ENCODE data around the gene TOP3A.

Gene TOP3A

GRCh38 chr17:18246109-18246725 is 68.6 kb downstream of the TOP3A start:
- Mint-ChIP-seq H3K27me3 (no peaks in the 10 kb centered on the region), H3K36me3 (ENCODE audit: low read depth) (peaks cover 23% of the 10 kb centered on the region), H3K9me3 (no peaks in the 10 kb centered on the region), H3K4me1 (ENCODE audit: low read depth) (no peaks in the 10 kb centered on the region), H3K27ac (no peak overlapping the region), H3K4me3 (no peak overlapping the region)

- Mint-ChIP-seq H3K9me3 (no peaks in the 10 kb centered on the region), H3K4me1 (ENCODE audit: low read depth) (no peaks in the 10 kb centered on the region), H3K36me3 (ENCODE audit: low read depth) (peaks cover 16% of the 10 kb centered on the region), H3K27ac (no peak overlapping the region), H3K27me3 (no peaks in the 10 kb centered on the region), H3K4me3 (no peak overlapping the region)
Measured at GRCh38 chr17:18245038-18245776, 69.6 kb downstream of the TOP3A start.

DNA sequence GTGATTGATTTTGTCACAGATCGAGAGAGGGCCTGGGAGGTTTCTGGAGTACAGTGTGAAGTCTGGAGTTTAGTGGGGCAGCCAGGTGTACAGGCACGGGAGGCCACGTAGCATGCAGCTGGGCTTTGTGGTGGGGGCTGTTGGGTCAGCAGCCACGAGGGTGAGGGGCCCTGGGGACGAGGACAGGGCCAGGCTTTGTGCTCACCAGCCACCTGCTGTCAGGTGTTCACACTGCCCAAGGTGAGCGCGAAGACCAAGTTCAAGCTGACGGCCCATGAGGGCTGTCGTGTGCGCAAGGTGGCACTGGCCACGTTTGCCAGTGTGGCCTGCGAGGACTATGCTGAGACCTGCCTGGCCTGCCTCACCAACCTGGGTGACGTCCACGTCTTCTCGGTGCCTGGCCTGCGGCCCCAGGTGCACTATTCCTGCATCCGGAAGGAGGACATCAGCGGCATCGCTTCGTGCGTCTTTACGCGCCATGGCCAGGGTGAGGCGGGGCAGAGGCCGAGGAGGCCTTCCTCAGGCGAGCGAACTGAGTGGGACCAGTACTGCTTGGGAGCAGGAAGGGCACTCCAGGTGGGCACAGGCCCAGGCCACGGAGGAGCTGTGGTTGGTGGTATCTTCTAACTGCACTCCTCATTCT is 73.4 kb downstream of the TOP3A start:
- H3K27ac Mint-ChIP-seq, result no peak overlapping the region
- no peaks in the 10 kb centered on the region for H3K4me1 Mint-ChIP-seq (ENCODE audit: low read depth)
- H3K4me3 Mint-ChIP-seq, result no peak overlapping the region
- no peaks in the 10 kb centered on the region for H3K9me3 Mint-ChIP-seq
- H3K27me3 Mint-ChIP-seq, result no peaks in the 10 kb centered on the region
- H3K36me3 Mint-ChIP-seq (ENCODE audit: low read depth), result peaks cover 8% of the 10 kb centered on the region

DNA sequence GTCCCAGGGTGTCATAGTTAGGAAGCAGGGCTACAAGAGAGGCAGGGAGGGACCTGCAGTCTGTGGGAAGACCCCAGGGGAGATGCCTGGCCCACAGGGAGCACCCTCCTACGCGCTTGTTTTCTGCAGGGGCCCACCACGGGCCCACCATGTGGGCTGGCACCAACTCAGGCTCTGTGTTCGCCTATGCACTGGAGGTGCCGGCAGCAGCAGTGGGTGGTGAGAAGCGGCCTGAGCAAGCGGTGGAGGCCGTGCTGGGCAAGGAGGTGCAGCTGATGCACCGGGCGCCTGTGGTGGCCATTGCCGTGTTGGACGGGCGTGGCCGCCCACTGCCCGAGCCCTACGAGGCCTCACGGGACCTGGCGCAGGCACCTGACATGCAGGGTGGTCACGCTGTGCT is 74.3 kb downstream of the TOP3A start:
- Mint-ChIP-seq H3K9me3 (no peaks in the 10 kb centered on the region), H3K27me3 (no peaks in the 10 kb centered on the region), H3K36me3 (ENCODE audit: low read depth) (peaks cover 7% of the 10 kb centered on the region), H3K4me1 (ENCODE audit: low read depth) (peaks cover 8% of the 10 kb centered on the region), H3K4me3 (no peak overlapping the region), H3K27ac (no peak overlapping the region)

DNA sequence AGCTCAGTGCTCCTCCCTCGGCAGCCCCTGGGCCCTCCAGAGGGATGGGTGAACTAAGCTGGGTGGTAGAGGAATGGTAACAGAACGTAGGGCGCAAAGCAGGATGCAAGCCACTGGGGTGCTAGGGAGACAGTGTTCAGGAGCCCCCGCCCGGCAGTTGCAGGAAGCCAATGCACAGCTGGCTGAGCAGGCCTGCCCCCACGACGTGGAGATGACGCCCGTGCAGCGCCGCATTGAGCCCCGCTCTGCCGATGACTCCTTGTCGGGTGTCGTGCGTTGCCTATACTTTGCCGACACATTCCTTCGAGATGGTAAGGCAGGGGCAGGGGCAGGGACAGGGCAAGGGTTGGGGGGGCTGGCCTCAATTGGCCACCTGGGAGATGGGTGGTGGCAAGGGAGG is 76.5 kb downstream of the TOP3A start:
- H3K9me3 Mint-ChIP-seq, result no peaks in the 10 kb centered on the region
- peaks cover 4% of the 10 kb centered on the region for H3K36me3 Mint-ChIP-seq (ENCODE audit: low read depth)
- no peak overlapping the region for H3K27ac Mint-ChIP-seq
- no peak overlapping the region for H3K4me3 Mint-ChIP-seq
- no peaks in the 10 kb centered on the region for H3K27me3 Mint-ChIP-seq
- H3K4me1 Mint-ChIP-seq (ENCODE audit: low read depth), result peaks cover 13% of the 10 kb centered on the region

- Mint-ChIP-seq H3K4me3 (no peak overlapping the region), H3K36me3 (ENCODE audit: low read depth) (peaks cover 4% of the 10 kb centered on the region), H3K27me3 (no peaks in the 10 kb centered on the region), H3K9me3 (no peaks in the 10 kb centered on the region), H3K27ac (no peak overlapping the region), H3K4me1 (ENCODE audit: low read depth) (peaks cover 13% of the 10 kb centered on the region)
Measured at GRCh38 chr17:18237461-18237860, 77.3 kb downstream of the TOP3A start.

- peaks cover 13% of the 10 kb centered on the region for H3K4me1 Mint-ChIP-seq (ENCODE audit: low read depth)
- no peaks in the 10 kb centered on the region for H3K27me3 Mint-ChIP-seq
- H3K9me3 Mint-ChIP-seq, result no peaks in the 10 kb centered on the region
- peaks cover 4% of the 10 kb centered on the region for H3K36me3 Mint-ChIP-seq (ENCODE audit: low read depth)
- peak overlapping the region; percentile 82 for H3K27ac Mint-ChIP-seq
- H3K4me3 Mint-ChIP-seq, result no peak overlapping the region
Measured at GRCh38 chr17:18236494-18236893, 78.3 kb downstream of the TOP3A start.

DNA sequence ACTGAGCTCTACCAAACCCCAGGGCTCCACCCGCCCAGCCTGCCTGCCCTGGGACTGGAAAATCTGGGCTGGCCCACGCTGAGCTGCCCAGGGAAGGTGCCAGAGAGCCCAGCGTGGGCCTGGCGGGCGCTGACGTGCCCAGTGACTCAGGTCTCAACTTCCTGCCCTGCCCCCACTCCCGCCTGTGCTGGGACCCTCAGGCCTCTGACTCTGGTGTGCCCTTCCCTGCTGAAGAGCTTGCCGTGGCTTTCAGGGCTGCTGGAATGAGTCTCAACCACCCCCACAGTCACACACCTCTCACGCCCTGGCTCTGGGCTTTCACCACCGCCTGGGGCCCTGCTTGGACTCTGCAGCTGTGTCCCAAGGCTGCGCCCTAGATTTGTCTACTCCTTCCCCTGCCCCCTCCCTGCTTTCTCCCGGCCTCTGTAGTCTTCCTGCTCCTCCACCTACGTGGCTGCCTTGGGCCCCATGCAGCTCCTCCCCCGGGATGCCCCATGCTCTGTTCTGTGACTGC is 79.0 kb downstream of the TOP3A start:
- H3K36me3 Mint-ChIP-seq (ENCODE audit: low read depth), result peaks cover 4% of the 10 kb centered on the region
- peak overlapping the region; percentile 82 for H3K27ac Mint-ChIP-seq
- H3K4me1 Mint-ChIP-seq (ENCODE audit: low read depth), result peaks cover 13% of the 10 kb centered on the region
- no peak overlapping the region for H3K4me3 Mint-ChIP-seq
- H3K27me3 Mint-ChIP-seq, result no peaks in the 10 kb centered on the region
- no peaks in the 10 kb centered on the region for H3K9me3 Mint-ChIP-seq

GRCh38 chr17:18234853-18235380 is 79.9 kb downstream of the TOP3A start:
- no peaks in the 10 kb centered on the region for H3K27me3 Mint-ChIP-seq

GRCh38 chr17:18233803-18234518 is 80.8 kb downstream of the TOP3A start:
- Mint-ChIP-seq H3K4me1 (ENCODE audit: low read depth) (peaks cover 13% of the 10 kb centered on the region), H3K4me3 (no peak overlapping the region), H3K27me3 (no peaks in the 10 kb centered on the region), H3K27ac (no peak overlapping the region), H3K36me3 (ENCODE audit: low read depth) (no peaks in the 10 kb centered on the region), H3K9me3 (no peaks in the 10 kb centered on the region)

More at GRCh38 chr17:18234853-18235380, 79.9 kb downstream of the TOP3A start:
- no peak overlapping the region for H3K4me3 Mint-ChIP-seq
- peaks cover 4% of the 10 kb centered on the region for H3K36me3 Mint-ChIP-seq (ENCODE audit: low read depth)
- peaks cover 13% of the 10 kb centered on the region for H3K4me1 Mint-ChIP-seq (ENCODE audit: low read depth)
- H3K9me3 Mint-ChIP-seq, result no peaks in the 10 kb centered on the region
- H3K27ac Mint-ChIP-seq, result peak overlapping the region; percentile 82

DNA sequence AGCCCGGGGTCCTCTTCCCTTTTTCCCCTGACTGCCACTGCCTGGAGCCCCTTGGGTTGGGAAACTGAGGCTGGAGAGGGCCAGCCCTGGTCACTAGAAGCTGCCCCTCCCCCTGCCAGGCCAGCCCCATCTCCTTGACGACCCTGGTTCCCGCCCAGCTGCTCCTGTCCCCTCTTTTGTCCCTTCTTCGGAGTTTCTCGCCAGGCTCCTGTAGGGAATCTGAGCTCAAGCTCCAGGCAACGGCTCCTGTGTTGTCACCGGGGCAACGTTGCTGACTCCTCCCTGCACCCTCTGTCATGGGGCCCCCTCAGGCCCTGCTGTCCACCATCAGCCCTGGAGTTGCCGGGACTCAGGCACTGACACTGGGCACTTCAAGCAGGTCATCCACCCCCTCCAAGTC is 83.6 kb downstream of the TOP3A start:
- Mint-ChIP-seq H3K9me3 (no peaks in the 10 kb centered on the region), H3K4me1 (ENCODE audit: low read depth) (peaks cover 23% of the 10 kb centered on the region), H3K36me3 (ENCODE audit: low read depth) (no peaks in the 10 kb centered on the region), H3K4me3 (no peak overlapping the region), H3K27me3 (no peaks in the 10 kb centered on the region), H3K27ac (no peak overlapping the region)

DNA sequence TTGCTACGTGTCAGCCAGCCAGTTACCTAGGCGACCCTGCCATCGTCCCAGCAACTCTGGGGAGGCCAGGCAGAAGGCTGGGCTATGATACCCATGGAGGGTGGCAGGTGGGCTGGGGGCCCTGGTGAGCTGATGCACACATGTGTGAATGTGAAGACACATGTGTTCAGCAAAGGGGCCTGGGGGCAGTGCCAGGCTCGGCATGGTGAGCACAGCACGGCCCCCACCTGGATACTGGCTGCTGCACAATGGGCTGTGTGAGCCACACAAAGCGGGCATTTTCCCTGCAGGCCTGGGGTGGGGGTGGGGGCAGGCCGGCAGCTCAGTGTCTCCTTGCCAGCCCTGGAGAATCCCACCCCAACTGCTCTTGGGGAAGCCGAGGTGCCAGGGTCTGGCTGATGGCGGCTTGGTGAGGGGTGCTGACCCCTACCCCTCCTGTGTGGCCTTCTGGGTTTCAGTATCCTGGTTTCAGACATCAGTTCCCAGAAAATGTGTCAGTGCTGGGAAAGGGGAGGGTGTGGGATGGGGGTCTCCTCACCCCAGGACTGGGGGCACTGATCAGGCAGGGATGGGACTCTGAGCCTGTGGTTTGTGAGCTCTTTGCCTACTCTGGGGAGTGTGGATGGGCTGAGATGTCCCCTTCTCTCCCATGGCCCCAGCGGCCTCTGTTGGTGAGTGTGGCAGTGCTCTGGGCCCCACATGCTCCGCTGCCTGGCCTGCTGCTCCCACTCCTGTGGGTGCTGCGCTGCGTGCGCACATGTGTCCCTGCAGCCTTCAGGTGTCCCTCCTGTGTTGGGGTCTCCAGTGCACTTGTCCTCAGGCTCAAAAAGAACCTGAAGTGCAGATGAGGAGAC is 84.3 kb downstream of the TOP3A start:
- Mint-ChIP-seq H3K27ac (no peak overlapping the region), H3K4me1 (ENCODE audit: low read depth) (peaks cover 20% of the 10 kb centered on the region), H3K27me3 (no peaks in the 10 kb centered on the region)

DNA sequence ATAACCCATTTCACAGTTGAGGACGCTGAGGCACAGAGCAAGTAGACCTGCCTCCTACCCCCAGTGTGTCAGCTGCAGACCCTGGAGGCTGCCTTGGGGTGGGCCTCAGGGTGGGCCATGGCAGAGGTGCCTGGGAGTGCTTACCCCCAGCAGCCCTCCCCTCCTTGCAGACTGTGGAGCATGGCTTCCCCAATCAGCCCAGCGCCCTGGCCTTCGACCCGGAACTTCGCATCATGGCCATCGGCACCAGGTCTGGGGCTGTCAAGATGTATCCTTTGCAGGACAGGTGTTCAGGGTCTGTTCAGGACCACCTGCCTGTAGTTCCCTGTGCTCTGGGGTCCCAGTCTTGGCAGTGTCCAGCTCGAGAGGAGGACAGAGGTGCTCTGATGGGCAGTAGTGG is 85.0 kb downstream of the TOP3A start:
- Mint-ChIP-seq H3K36me3 (ENCODE audit: low read depth) (no peaks in the 10 kb centered on the region), H3K9me3 (no peaks in the 10 kb centered on the region), H3K4me1 (ENCODE audit: low read depth) (peaks cover 18% of the 10 kb centered on the region), H3K27ac (no peak overlapping the region), H3K4me3 (no peak overlapping the region), H3K27me3 (no peaks in the 10 kb centered on the region)

More for the DNA sequence above, 84.3 kb downstream of the TOP3A start:
- H3K4me3 Mint-ChIP-seq, result no peak overlapping the region
- H3K9me3 Mint-ChIP-seq, result no peaks in the 10 kb centered on the region
- no peaks in the 10 kb centered on the region for H3K36me3 Mint-ChIP-seq (ENCODE audit: low read depth)

- Mint-ChIP-seq H3K36me3 (ENCODE audit: low read depth) (no peaks in the 10 kb centered on the region), H3K4me3 (no peak overlapping the region), H3K4me1 (ENCODE audit: low read depth) (peaks cover 19% of the 10 kb centered on the region), H3K27ac (no peak overlapping the region), H3K9me3 (no peaks in the 10 kb centered on the region), H3K27me3 (no peaks in the 10 kb centered on the region)
Measured at GRCh38 chr17:18229254-18229653, 85.5 kb downstream of the TOP3A start.

All from stimulated activated naive CD8-positive, alpha-beta T cell treated with anti-CD3 and anti-CD28 coated beads, Interleukin-15, Interleukin-2, amounts not matched to agents 100 ng/mL and 50 ng/mL, for 24 hours (primary cell).